HG02798 (cell line): ENCODE measurements around the gene TRIM44.
"Not testable (repeated sequence)": the region's sequence is repeated elsewhere in the genome, so short reads cannot be mapped to it uniquely, and the experiment has no call there.

Experiments
- ATAC-seq: cut with Tn5 transposase; IDR thresholded peaks from one replicate; pipeline ENCODE4 v1.9.1; 2021; ENCODE audit warnings: mild to moderate bottlenecking; ENCODE audit not compliant: unreplicated experiment, poor library complexity

TRIM44 gene

DNA sequence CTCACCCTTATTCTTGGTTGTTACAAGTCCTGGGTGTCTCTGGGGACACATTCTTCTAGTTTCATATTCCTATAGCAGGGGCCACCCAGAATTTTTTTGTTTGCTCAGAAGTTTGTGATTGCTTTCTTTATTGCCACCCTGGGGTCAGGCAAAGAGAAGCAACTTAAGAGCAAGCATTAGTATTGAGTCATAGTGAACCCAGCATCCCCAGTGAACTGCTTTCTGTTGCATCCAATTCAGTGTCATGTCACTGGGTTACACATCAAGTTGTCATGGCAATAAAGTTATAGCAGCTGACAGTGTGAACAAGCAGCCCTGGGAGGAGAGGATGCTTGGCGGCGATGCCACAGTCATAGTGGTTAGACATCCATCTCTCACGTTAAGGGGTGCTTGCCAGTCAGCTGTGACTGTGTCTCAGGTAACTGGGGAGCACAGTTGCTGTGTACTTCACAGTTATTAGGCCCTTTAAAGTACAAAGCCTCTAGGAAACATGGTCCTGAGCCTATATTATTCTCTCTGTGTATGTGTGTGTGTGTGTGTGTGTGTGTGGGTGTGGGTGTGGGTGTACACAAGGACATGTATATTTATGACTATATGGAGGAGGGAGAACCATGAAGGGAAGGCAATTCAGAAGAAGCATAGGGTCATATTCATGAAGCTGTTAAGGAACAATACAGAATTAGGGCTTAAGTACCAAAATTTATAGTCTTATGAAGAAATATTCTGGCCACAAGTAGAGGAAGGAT lies 52.5 kb downstream of the TRIM44 start:
- ATAC-seq: peak; percentile 89

DNA sequence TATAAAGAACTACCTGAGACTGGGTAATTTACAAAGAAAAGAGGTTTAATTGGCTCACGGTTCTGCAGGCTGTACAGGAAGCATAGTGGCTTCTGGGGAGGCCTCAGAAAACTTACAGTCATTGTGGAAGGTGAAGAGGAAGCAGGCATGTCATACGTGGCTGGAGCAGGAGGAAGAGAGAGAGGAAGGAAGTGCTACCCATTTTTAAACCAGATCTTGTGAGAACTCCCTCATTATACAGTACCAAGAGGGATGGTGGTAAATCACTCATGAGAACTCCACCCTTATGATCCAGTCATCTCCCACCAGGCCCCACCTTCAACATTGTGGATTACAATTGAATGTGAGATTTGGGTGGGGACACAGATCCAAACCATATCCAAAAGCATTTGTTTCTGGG lies 53.1 kb downstream of the TRIM44 start:
- ATAC-seq: not testable (repeated sequence)

DNA sequence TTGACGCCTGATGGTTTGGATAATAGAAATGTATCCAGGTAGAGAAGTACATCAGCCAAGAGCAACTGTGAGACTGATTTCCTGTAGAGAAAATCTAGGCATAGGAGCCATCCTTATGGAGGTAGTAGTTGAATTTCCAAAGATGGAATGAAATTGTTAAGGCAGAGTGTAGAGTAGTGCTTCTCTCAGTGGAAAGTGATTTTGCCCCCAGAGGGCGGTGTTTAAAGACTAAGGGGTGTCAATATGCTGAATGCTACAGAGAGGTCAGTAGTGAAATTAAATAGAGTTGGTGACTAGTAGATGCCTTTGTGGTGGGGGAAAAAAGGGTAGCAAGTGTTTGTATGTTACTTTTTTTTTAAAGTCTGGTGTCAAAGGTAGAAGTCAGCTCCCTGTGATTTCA lies 54.5 kb downstream of the TRIM44 start:
- no peak for ATAC-seq

DNA sequence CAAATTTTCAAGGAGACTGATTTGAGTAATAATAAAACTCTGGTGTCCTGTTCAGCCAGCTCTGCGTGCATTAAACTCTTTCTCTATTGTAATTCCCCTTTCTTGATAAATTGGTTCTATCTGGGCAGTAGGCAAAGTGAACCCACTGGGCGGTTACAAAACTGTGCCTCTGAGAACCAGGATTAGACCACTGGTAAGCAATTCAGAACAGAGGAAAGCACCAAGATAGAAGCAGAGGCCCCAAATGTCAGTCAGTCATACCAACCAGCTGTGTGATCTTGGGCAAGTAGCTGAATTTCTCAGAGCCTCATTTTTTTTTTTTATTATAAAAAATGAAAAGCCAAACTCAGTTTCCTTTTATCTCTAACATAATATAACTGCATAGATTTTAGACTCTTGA lies 54.9 kb downstream of the TRIM44 start:
- no peak for ATAC-seq

DNA sequence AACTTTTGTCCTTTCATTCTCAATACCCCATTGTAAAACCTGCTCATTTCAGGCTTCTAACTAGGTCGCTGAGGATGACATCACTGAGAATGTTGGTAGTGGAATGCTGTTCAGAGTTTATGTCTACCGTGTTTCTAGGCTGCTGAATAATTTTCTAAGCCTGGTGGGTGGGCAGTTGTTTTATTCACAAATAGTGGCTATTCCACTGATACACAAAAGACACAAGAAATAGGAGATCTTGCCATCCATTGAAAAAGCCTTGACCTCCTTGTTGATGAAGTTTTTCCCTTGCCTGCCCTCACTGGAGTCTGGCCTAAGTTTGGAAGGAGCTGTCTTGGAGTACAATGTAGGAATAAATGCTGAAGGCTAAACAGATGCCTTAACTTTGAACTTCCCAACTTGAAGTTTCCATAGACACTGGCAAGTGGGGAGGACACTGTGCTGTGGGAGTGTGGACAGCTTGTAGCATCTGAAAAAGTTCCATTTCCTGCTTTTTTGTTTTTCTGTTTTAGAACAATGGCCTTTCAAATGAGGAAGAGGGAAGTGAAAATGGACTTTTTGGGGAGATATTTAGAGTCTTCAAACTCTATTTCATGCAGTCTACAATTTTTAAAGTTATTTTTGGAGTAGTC lies 59.2 kb downstream of the TRIM44 start:
- peak; percentile 51 for ATAC-seq

DNA sequence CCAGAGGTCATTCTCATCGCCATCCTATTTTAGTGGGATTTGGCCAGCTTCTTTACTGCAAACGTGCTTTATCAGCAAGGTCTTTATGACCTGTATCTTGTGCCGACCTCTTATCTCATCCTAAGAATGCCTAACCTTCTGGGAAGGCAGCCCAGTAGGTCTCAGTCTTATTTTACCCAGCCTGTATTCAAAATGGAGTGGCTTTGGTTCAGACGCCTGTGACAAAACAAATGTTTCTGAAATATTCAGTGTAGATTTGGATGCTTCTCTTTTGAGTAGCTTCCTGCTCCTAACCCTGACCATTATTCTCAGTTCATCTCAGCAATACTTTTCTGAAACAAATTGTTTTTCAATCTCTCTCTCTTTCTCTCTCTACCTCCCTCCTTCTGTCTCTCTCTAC lies 60.1 kb downstream of the TRIM44 start:
- no peak for ATAC-seq

DNA sequence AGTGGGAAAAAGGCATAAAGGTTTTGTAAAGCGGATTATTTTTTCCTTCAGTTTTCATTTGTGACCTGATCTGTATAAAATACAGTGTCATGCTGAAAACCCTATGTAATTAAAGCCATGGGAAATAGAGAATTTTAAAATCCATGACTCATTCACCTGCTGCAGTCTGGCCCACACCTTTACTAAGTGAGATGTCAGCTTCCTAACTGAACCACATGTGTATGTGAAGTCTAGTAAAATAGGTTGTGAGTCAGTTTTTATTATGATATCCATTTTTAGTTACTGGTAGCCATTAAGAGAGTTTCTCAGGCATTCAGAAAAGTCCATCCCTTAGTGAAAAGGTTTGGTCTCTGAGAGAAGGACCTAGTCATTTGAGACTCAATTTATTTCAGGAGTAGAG lies 60.9 kb downstream of the TRIM44 start:
- no peak for ATAC-seq

DNA sequence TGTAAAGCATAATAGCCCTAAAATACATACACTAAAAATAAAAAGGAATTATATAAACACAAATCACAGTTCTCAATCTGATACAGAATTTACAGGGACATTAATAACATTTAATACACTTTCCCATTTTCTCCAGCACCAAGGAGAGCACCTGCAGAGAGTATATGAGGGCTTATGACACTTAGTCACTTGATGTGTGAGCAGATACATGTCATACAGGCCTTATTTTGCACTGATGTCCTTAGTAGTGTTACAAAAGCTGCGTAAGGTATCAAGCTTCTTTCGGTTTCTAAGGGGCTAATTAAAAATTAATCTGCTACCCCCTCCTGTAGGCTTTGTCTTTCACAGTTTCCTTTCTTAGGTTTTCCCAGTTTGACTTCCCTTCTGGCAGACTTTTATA lies 61.3 kb downstream of the TRIM44 start:
- ATAC-seq: no peak

DNA sequence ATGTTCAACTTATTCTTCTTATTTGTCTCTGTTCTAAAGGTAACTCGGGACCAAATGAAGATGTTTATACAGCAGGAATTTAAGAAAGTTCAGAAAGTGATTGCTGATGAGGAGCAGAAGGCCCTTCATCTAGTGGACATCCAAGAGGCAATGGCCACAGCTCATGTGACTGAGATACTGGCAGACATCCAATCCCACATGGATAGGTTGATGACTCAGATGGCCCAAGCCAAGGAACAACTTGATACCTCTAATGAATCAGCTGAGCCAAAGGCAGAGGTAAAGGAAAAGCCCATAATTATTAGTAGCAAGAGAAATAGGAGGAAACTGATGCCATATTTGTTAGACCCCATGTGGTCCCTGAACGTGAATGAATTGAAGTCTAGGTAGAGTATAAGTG lies 63.3 kb downstream of the TRIM44 start:
- ATAC-seq: no peak

DNA sequence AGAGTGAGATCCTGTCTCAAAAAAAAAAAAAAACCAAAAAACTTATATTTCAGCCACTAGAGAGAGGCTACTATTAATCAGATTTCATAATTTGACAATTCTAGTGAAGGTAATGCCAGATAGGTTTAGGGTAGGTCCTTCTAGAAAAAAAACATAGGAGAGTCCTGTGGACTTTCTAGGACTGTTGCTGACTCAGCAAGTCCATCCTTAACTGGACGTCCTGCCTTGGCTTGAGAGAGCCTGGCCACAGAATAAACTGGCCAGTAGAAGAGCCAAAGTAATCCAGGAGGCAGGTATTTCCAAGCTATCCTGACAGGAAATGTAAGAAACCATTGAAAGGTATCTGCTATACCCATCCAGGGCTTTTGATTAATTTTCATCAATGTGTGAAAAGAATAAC lies 64.6 kb downstream of the TRIM44 start:
- ATAC-seq: no peak

DNA sequence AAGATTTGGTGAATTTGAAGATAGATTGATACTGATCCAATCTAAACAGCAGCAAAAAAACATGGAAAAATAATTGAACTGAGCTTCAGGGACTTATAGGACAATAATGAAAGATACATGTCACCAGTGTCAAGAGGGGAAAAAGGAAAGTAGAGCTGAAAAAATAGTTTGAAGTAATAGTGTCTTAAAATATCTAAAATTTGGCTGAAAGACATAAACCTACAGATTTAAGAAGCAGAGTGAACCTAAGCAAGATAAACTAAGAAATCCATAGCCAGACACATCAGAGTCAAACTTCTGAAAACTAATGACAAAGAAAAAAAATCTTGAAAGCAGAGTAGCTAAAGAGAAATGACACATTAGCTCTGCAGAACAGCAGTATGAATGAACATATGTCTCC lies 67.7 kb downstream of the TRIM44 start:
- no peak for ATAC-seq

DNA sequence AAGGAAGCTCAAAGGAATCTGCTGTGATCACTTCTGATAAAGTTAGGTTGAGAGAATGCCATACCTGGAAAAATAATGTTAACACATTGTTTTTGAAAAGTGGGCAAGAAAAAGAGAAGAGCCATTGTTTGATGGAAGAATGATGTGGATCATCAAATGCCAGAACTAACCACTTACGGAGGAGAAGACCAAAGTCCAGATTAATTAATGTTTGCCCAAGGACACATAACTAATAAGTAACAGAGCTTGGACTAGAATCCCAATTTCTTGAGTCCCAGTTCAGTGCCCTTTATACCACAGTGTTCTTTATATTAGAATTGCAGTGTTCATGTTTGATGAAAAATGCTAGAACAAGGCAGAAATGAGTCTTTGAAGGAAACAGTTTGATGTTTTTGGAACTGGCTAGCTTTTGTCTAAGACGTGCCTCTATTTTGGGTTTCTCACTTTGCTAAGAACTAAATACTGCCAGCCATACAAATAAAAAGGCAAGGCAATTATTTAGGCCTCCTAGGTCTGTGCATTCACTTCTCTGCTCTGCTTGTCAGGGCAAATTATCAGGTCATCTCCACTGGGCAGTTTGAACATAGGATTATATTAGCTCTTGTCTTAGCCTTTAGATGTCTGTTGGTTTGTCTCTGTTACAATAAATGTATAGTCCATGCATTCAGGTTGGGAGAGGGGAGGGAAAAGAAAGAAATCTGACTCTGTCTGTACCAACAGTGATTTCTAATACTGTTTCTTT lies 72.3 kb downstream of the TRIM44 start:
- ATAC-seq: no peak

DNA sequence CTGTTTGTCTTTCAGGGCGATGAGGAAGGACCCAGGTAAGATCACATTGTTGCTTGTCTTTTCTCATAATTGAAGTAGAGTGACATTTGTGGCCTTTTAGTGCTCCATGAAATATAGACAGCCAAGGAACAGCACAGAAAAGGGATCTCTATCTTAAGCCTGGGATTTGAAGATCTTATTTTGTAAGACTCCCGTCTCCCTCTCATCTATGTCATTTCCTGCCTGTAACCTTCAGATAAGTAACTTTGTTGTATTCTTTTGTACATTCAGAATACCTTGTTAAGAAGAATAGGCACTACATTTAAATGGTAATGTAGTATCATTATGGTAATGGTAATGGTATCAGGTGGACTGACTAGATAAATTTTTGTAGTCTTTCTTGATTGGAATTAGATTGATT lies 72.8 kb downstream of the TRIM44 start:
- no peak for ATAC-seq

DNA sequence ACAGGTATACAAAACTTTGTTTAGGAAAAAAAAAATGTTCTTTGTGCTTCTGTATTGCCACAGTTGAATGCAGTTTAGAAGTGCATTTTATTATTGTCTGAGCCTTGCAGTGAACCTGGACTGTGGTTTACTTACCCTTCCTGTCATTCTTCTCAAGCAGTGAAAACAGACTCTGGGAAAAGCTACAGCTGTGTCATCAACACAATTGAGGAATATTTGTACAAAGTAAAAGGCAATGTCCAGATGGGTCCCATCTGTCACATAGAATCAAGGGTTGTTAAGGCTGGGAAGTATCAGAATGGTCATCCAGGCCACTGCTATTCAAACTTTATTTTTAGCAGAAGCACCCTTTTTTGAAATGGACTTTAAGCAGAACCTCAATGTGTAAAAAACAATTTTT lies 73.3 kb downstream of the TRIM44 start:
- no peak for ATAC-seq

DNA sequence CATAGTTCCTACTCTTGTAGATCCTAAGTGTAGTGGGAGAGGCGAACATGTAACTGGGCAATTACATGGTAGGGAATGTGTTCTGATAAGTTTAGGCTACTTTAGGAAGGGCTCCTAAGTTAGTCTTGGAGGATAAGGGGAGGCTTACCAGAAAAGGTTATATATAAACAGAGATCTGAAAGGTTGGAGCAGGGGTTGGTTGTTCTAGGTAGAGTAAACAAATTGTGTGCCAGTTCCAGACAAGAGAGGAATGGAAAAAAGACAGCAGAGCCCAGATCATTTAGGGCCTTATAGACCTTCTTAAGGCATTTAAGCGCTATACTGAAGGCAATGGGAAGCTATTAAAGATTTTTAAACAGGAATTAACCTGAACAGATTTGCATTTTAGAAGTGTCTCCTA lies 74.4 kb downstream of the TRIM44 start:
- ATAC-seq: no peak

DNA sequence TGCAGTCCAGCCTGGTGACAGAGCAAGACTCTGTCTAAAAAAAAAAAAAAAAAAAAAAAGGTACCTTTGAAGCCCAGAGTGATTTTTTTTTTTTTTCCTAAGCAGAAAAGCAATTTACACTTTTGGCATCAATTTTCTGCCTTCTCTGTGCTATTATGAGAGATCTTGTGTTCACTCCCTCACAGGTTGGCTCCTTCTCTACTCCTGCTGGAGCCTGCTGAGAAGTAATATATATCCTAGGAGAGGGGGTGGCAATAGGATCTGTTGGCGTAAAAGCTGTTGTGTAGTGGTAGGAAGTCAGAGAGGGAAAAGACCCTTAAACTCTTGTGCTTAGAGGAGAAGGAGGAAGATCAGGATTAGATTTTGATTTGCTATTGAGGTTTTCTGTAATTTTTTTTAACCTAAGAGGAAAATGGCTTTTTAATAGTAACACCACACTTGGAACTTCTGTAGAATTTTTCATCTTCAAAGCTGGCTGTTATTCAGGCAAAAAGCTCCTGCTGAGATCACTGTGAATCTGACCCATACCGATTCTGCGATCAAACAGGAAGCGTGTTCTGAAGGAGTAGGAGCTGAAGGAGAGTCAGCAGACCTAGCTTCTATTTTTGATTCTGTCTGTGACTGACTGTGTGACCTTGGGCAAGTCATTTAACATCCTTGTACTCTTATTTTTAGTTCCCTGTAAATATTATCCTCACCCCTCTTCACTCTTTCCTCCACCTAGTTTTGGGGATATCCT lies 77.7 kb downstream of the TRIM44 start:
- ATAC-seq: no peak

DNA sequence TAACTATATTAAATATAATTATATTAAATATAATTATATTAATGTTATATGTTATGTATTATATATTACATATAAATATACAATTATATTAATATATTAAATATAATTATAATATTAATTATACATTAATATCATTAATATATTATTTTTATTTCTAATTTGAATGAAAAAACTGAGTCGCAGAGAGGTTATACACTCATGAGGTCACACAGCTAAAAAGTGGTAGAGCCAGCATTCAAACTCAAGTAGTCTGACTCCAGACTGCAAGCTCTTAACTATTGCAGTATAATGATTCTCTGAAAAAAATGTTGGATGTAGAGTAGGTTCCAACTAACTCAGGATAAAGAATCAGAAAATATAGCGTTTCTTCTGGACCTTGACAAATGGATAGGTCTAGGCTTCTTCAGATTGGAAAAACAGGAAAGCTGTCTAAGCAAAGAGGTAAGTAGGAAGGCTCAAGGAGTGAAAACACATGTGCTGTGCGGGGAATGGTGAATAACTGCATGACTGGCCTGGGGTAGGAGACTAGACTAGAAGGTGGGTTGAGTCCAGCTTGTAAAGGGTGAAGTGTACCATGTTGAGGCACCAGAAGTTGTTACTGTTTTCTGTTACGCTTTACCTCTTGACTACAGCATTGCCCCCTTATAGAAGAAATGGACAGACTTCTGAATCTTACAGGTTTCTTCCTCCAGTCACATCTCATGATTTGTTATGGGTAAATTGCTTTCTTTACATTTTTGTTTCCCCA lies 80.3 kb downstream of the TRIM44 start:
- ATAC-seq: no peak

DNA sequence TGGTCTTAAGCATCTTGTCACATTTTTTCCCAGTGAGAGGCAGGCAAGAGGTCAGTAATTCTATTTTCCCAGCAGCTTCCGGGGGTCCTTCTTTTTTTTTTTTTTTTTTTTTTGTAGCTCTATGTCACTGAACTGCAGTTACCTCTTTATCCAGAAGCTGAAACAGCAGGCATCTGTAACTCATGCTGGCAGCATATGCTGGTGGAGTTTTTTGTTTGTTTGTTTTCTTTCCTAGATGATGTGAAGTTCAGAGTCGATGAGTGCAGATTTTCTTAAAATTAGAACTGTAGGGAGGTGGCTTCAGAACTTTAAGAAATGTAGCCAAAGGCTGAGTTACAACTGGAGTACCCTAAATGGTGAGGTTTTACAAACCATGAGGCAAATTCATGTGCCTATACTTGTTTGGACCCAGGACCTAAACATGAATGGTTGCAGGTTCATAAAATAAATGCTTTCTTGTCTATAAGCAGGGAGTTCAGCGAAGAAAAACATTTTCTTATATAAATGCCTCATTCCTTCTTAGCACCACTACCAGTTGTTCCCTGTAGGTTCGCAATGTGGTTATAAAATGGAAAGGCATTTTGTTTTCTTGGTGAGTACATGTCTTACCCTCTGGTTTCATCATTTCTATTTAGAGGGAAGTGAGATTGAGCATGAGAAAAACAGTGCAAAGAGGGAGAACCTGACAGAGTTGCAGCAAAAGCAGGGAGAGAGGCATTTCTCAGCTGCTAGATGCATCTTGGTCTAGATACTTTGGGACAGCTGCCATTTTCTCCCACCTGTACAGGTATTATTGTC lies 84.0 kb downstream of the TRIM44 start:
- no peak for ATAC-seq

DNA sequence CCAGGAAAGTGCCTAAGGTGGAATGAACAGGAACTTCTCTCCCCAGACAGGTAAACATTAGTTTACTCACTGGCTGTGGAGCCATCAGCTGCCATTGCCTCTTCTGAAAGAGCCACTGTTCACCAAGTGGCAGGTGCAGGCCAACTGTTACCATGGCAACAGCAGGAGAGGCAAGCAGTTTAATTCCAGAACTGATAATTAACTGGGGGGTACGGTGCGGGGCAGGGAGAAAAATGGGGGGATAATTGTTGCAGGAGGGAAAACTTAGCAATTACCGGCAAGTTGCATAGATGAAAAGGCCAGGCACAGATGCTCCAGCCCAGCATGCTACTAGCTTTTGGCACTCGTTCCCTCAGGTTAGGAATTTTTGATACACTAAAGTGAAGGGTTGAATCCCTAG lies 85.1 kb downstream of the TRIM44 start:
- ATAC-seq: no peak
